GM21515 (cell line): ENCODE results near the gene GPATCH8.
"Not testable (repeated sequence)": the region's sequence is repeated elsewhere in the genome, so short reads cannot be mapped to it uniquely, and the experiment has no call there.

ENCODE experiments used
- ATAC-seq: cut with Tn5 transposase; IDR thresholded peaks from one replicate; pipeline ENCODE4 v1.9.1; 2021; ENCODE audit not compliant: unreplicated experiment

GPATCH8 gene

GRCh38 chr17:44378171-44378705 lies 125.0 kb downstream of the GPATCH8 start:
- no peak for ATAC-seq

DNA sequence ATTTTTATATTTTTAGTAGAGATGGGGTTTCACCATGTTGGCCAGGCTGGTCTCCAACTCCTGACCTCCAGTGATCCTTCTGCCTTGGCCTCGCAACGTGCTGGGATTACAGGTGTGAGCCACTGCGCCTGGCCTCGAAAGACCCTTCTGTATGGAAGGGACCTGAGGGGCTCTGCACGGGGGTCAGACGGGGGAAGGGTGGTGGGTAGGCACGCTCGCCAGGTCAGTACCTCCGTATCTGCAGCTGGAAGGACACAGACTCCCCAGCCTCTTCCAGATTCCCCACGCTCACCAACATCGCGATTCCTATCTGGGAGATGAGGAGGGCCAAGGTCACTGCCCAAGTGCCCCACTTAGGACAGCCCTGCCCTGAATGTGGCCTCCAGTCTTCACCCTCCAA lies 126.4 kb downstream of the GPATCH8 start:
- ATAC-seq: no peak

DNA sequence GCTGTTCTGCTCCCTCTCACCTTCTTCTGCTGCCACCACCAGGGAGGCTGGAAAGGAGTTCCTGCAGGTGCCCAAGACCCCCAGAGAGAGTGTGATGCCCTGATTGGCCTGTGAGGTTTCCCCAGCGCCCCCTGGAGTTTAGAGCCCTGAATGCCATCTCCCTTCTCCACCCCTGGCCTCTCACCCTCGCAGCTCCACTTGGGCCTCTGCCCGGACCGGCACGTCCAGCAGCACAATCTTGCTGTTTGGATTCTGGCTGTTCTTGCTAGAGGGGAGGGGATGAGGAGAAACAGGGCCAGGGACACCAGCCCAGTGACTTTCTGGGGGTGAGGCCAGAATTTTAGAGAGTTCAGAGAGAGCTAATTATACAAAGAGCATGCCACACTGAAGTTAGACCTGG lies 127.1 kb downstream of the GPATCH8 start:
- ATAC-seq: no peak

- ATAC-seq: no peak
Measured at GRCh38 chr17:44375196-44376017, 127.8 kb downstream of the GPATCH8 start.

DNA sequence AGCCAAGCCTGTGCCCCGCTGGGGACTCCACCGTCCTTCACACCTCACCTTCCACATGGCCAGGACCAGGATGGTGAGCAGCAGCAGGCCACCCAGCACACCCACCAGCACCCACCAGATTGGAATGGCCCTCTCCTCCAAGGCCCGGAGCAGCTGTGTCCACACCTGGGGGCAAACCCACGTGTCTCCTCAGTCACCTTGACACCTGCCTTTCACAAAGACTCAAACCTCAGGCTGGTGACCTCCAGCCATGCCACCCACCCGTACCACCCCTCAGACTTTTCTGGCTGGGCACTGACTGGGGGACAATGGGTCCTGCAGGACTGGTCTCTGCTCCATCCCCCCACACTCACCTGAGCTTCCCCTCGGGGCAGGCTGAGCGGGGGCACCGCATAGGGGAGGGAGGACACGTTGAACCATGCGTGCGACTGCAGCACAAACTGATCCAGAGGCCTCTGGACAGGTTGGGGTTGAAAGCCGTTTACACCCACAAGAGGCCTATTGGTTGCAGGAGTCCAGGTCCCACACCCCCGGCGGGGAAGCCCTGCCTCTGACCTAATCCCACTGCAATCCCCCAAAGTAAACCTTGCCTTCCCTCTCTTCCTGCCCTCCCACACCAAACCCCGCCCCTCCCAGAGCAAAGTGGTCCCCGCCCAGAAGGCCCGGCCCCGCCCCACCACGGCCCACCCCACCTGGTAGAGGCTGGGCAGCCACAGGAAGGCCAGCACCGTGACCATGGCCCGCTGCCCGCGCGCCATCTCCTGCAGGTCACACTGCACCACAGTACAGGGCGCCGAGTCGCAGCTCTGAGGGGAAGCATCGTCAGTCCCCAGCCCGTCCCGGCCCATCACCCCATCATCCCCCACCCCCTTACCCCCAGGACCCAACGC lies 128.7 kb downstream of the GPATCH8 start:
- no peak for ATAC-seq

GRCh38 chr17:44372036-44372435 lies 131.2 kb downstream of the GPATCH8 start:
- no peak for ATAC-seq

- ATAC-seq: not testable (repeated sequence)
Measured at GRCh38 chr17:44369414-44370023, 133.7 kb downstream of the GPATCH8 start.

DNA sequence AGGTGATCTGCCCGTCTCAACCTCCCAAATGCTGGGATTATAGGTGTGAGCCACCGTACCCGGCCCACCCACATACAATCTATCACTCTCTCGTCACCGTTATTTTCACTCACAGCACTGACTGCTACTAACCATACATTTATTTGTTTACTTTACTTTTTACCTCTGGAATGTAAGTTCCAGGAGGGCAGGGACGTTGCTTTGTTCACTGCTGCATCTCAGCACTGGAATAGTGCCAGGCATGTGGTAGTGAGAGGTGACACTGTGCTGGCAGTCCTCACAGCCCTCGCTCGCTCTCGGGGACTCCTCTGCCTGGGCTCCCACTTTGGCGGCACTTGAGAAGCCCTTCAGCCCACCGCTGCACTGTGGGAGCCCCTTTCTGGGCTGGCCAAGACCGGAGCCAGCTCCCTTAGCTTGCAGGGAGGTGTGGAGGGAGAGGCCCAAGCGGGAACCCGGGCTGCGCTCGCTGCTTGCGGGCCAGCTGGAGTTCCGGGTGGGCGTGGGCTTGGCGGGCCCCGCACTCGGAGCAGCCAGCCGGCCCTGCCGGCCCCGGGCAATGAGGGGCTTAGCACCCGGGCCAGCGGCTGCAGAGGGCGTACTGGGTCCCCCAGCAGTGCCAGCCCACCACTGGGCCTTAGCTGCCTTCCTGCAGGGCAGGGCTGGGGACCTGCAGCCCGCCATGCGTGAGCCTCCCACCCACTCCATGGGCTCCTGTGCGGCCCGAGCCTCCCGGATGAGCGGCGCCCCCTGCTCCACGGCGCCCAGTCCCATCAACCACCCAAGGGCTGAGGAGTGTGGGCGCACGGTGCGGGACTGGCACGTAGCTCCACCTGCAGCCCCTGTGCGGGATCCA lies 134.6 kb downstream of the GPATCH8 start:
- not testable (repeated sequence) for ATAC-seq

DNA sequence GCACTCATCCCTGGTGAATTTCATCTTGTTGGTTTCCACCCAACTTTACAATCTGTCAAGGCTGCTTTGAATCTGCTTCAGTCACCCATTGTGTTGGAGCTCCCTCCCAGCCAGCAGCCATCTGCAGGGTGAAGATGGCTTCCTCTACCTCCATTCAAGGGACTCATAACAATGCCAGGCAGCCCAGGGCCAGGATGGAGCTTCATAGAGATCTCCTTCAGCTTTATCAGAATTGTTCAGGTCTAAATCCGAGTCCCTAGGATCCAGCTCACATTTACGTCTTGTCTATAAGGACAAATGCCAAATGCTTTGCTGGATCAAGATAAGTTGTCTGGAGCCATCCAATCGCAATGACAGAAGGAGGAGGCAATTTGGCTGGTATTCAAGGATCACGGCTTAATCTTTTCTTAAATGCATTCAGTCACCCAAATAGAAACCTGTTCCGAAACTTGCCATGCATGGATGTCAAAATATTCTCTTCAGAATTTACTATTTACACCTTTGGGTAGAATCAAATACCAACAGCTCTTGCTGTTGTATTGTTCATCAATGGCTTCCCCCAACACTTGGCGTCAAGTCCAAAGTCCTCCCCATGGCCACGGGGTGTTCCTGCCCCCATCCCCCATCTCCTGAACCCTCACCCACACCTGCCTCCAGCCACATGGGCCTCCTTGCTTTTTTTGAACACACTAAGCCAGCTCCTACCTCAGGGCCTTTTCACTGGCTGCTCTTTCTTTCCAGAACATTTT lies 135.8 kb downstream of the GPATCH8 start:
- no peak for ATAC-seq

DNA sequence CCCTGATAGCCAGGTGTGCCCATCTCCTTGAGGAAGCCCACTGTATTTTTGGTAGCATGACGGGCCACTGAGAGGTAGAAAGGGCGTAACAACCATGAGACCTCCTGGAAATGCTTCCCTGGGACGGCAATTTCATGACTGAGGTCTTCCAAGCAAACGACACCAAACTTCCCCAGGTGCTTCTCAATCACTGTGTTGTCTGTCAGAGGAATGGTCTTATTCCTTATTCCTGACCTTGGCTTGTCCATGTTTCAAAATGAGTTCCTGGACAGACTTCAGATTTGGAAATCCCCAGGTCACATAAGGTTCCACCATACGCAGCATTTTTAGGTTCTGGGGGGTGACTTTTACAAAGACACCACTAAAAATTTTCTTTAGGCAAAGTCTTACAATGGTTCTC lies 138.2 kb downstream of the GPATCH8 start:
- not testable (repeated sequence) for ATAC-seq

GRCh38 chr17:44363613-44364159 lies 139.5 kb downstream of the GPATCH8 start, which contains the start of gene FAM171A2:
Gene FAM171A2, minus strand, starts transcription at chr17:44363853. Its CDS starts 139 bp downstream, at chr17:44363714.
- no peak for ATAC-seq

DNA sequence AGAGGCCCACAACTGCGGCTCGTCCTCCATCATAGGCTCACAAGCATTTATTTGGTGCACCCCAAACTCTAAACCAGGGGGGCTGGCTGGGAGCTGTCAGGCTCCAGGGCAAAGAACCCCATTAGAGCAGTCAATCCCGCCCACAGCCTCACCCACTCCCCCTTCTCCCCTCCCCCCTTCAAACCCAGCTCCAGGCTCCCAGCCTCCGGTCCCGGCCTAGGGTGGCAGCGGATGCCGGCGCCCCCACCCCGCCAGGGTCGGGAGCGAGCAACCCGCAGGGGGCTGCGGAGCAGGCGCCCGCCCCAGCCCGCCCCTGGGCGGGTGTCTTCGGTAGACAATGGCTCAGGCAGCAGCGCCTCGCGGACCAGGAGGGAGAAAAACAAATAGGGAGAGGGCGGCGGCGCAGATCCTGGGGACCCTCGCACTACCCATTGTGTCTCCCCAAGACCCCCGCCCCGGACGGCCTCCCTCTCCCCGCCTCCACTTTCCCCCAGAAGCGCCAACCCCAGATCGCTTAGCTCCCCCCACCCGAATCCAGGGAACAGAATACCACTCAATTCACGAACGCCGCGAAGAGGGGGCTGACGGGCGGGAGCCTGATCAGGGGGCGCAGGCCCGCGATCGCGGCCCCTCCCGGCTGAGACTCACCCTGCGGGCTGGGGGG lies 140.1 kb downstream of the GPATCH8 start:
- no peak for ATAC-seq

DNA sequence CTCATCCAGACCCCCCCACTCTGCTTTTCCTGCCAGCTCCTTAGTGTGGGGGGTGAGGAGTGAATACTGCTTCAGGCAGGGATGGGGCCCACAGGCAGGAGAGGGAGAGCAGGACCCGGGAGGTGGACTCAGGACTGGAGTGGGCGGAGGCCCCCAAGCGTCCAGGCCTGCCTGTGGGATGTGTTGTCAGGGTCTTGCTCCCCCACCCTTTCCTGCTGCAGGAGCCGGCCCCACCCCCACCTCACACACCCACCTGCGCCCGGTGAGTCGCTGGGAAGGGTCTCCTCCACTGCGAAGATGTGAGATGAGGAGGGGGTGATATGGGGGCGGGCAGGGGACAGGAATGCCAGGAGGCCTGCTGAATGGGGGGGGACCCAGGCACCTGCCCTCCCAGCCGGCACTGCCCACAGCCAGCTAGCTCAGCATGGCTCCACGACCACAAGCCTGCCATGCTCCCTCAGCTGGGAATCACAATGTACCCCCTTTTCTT lies 140.7 kb downstream of the GPATCH8 start:
- no peak for ATAC-seq

DNA sequence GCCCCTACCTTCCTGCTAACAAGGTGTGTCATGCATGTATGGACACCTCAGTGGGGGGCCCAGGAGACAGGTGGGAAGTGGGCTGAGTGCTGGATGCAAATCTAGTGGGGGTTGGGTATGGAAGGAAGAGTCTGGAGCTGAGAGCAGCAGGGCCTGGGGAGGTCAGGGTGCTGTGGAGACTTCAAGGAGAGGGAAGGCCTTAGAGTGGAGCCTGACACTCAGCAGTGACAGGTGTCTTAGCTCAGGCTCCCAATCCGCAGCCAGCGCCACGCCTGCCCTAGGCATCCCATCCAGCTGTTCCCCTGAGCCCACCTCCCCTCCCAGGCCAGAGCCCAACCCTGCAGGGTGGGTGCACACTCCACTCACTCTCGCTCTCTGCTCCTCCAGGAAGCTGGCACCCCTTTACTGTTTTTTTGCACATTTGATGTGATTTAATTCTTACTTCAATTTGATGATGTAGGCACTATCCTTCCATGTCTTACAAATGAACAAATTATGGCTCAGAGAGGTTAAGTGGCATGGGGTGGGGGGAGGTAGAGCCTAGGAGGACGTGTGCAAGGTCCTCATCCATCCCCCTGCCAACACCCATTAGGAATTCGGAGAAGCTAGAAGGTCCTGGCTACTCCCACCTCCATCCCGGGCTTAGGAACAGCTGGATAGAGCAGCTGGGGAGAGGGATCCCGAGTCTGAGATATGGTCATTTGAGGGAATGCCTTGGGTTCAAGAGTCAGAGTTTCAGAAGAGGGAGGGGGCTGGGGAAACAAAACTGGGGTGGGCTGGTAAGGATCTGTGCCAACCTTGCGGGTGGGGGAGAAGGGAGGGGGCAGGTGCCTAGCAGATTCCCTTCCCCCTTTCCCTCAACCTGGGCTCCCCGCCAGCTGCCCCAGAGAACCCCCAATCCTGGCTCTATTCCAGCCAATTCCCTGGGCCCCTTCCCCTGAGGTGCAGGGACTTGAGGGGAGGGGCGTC lies 141.6 kb downstream of the GPATCH8 start:
- ATAC-seq: no peak

DNA sequence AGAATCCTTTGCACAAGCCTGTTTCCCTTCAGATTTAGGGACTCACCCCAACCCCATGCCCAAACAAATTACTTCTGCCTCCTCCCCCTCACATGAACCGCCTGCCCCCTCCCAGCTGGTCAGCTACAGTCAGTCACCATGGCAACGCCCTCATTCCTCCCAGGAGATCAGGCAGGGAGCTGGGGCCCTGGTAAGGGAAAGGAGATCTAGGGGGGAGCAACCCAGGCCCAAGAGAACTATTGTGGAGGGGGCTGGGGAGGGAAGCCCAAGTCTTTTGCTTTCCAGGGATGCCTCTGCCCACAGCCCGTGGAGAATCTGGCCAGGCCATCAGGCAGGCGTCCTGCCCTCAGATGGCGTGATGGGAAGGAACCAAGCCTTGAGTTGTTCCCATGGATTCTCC lies 142.4 kb downstream of the GPATCH8 start:
- no peak for ATAC-seq

DNA sequence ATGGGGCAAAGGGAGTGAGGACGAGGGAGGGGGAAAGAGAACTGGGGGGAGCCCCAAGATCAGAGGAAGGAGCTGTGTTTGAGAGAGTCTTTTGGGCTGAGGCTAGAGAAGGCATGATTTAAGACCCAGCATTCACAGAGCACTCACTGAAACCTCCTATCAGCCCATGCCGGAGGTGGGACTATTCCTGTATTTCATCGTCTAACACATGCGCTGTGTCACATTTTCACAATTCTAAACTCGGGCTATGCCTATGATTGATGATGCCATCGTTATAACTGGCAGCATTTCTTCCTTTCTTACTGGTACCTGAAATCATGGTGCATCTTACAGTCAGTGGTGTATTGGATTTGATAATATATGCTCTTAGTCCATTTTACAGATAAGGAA lies 143.1 kb downstream of the GPATCH8 start:
- ATAC-seq: no peak

- no peak for ATAC-seq
Measured at GRCh38 chr17:44359458-44360143, 143.6 kb downstream of the GPATCH8 start.
